GM18861 (cell line): ENCODE data around the gene GPR150.
"Not testable (repeated sequence)": the region's sequence is repeated elsewhere in the genome, so short reads cannot be mapped to it uniquely, and the experiment has no call there.

ENCODE experiments used
- ATAC-seq: cut with Tn5 transposase; IDR thresholded peaks from one replicate; pipeline ENCODE4 v1.9.1; 2021; ENCODE audit not compliant: unreplicated experiment

GPR150 gene

GRCh38 chr5:95621839-95622629, 2.1 kb downstream of the GPR150 start:
- ATAC-seq: no peak

GRCh38 chr5:95623706-95624105, 3.8 kb downstream of the GPR150 start:
- no peak for ATAC-seq

GRCh38 chr5:95624368-95624767, 4.5 kb downstream of the GPR150 start:
- no peak for ATAC-seq

- no peak for ATAC-seq
Observed at GRCh38 chr5:95626701-95627100, 6.8 kb downstream of the GPR150 start.

- no peak for ATAC-seq
Observed at GRCh38 chr5:95627971-95628810, 8.3 kb downstream of the GPR150 start.

- ATAC-seq: no peak
Observed at GRCh38 chr5:95628933-95629332, 9.0 kb downstream of the GPR150 start.

GRCh38 chr5:95630394-95630917, 10.6 kb downstream of the GPR150 start:
- ATAC-seq: no peak

GRCh38 chr5:95631255-95631958, 11.5 kb downstream of the GPR150 start:
- ATAC-seq: no peak

GRCh38 chr5:95631991-95632675, 12.2 kb downstream of the GPR150 start:
- ATAC-seq: peak; percentile 96

- not testable (repeated sequence) for ATAC-seq
Observed at GRCh38 chr5:95632942-95633341, 13.1 kb downstream of the GPR150 start.

- no peak for ATAC-seq
Observed at GRCh38 chr5:95633671-95634070, 13.8 kb downstream of the GPR150 start.

- ATAC-seq: no peak
Observed at GRCh38 chr5:95634081-95634480, 14.2 kb downstream of the GPR150 start.

- ATAC-seq: no peak
Observed at GRCh38 chr5:95638632-95639031, 18.7 kb downstream of the GPR150 start.

GRCh38 chr5:95641741-95642220, 21.9 kb downstream of the GPR150 start:
- no peak for ATAC-seq

GRCh38 chr5:95643152-95643551, 23.3 kb downstream of the GPR150 start:
- no peak for ATAC-seq

- peak; percentile 31 for ATAC-seq
Observed at GRCh38 chr5:95644351-95645042, 24.6 kb downstream of the GPR150 start.

- not testable (repeated sequence) for ATAC-seq
Observed at GRCh38 chr5:95646226-95646568, 26.3 kb downstream of the GPR150 start.

- peak; percentile 93 for ATAC-seq
Observed at GRCh38 chr5:95646569-95647431, 26.9 kb downstream of the GPR150 start, which contains the start of gene RFESD. RFESD (plus strand) TSS chr5:95646777; CDS start chr5:95652272, 5,495 bp downstream.
